Kidney (tissue), 14 donors: Measurements from ENCODE around the gene SPATA2L. TPM values are rescaled to one million over a fixed set of nuclear protein-coding genes. Genes with fewer than 3 reads are reported as not detected.
"Not testable (repeated sequence)": the region's sequence is repeated elsewhere in the genome, so short reads cannot be mapped to it uniquely, and the experiment has no call there.

Experiments used
- DNase-seq, 5 donors: peaks; one replicate each; pipeline ENCODE4 v3.0.0-alpha.2; 2013 to 2020
- FAIRE-seq: peaks from 2 replicates; lab custom pipeline; 2012; peaks lifted over from hg19 to GRCh38; lab: Jason Lieb, UNC
- H3K27ac ChIP-seq, 2 donors: one replicate each; pipeline ENCODE4 v1.7.0; 2013; ENCODE audit warnings: low read depth in 2 of 2, low read length in 2 of 2, inconsistent platforms in 1 of 2
- H3K27me3 ChIP-seq: one replicate; pipeline ENCODE4 v1.7.1; 2013; ENCODE audit warnings: low read length, inconsistent platforms; ENCODE audit not compliant: control insufficient read depth, insufficient read depth
- H3K36me3 ChIP-seq, 3 donors: one replicate each; pipeline versions ENCODE4 v1.7.0 to v1.7.1; 2013; ENCODE audit warnings: low read length in 3 of 3, control low read depth in 1 of 3, inconsistent platforms in 1 of 3; ENCODE audit not compliant: insufficient read depth in 3 of 3, control insufficient read depth in 2 of 3
- H3K4me1 ChIP-seq, 3 donors: one replicate each; pipeline versions ENCODE4 v1.7.0 to v1.7.1; 2013; ENCODE audit warnings: low read length in 3 of 3, inconsistent platforms in 1 of 3, low read depth in 1 of 3; ENCODE audit not compliant: control insufficient read depth in 2 of 3, insufficient read depth in 2 of 3
- H3K4me3 ChIP-seq, 3 donors: one replicate each; pipeline versions ENCODE4 v1.7.0 to v1.8.1; 2013; ENCODE audit warnings: low read length in 3 of 3, control low read depth in 1 of 3, inconsistent platforms in 1 of 3
- H3K9ac ChIP-seq, 3 donors: one replicate each; pipeline versions ENCODE4 v1.7.0 to v1.7.1; 2013; ENCODE audit warnings: low read length in 3 of 3, control low read depth in 1 of 3, inconsistent platforms in 1 of 3
- H3K9me3 ChIP-seq, 3 donors: one replicate each; pipeline versions ENCODE4 v1.7.0 to v1.7.1; 2013; ENCODE audit warnings: low read length in 3 of 3, control low read depth in 1 of 3, inconsistent platforms in 1 of 3; ENCODE audit not compliant: control insufficient read depth in 2 of 3, insufficient read depth in 1 of 3
- CTCF ChIP-seq: IDR thresholded peaks from 3 replicates; pipeline ENCODE4 v1.5.1; 2012; ENCODE audit warnings: mild to moderate bottlenecking, moderate library complexity, borderline replicate concordance; ENCODE audit not compliant: insufficient read depth; ENCODE audit errors: extremely low read depth
- intact Hi-C: fragments of 100-400 bp; cut with DNase I; formaldehyde crosslinking; loops from one replicate; pipeline ENCODE4 v1.11.1; 2022
- polyA plus RNA-seq: library from polyadenylated mRNA; stranded (reverse); fragments of 350-450 nt; fragmentation: Illumina TruSeq; extraction: RNeasy Lipid Tissue Mini Kit (QIAGEN cat#74804); gene quantifications from one replicate; pipeline ENCODE4 v1.2.3, GENCODE V29; 2014; ENCODE audit warnings: low read depth, low replicate concordance; ENCODE audit not compliant: insufficient read depth
- total RNA-seq: library from RNA; stranded (reverse); fragmentation: NEBNext Ultra II Directional; extraction: Animal tissue kit (Norgen Biotek cat#: 25700); gene quantifications from one replicate; pipeline ENCODE4 v1.2.1, GENCODE V29; 2021
- donor health status: control.
- donor health status: control.
- donor health status: control.
- donor health status: control.
- donor health status: control.
- donor health status: DM: yes; HTN: yes; CAD: no.
- donor health status: Normal renal cell carcinoma (clear cell type).

Gene SPATA2L
- total and polyA plus RNA-seq, 2 donors from 2014 or later: 12.6 to 15.1 TPM

- FAIRE-seq (no peak), DNase-seq (no peak)
- intact Hi-C loops: no loop called here
- Histone ChIP-seq H3K27me3 (no peaks in the 10 kb centered on the region), H3K9ac (no peak overlapping the region), H3K36me3 (no peaks in the 10 kb centered on the region), H3K4me3 (no peak overlapping the region), H3K4me1 (peaks cover 0 to 3% (median 0%) of the 10 kb centered on the region in 3 donors), H3K9me3 (no peaks in the 10 kb centered on the region), H3K27ac (no peak overlapping the region)
- TF ChIP-seq CTCF: no peak
Measured at GRCh38 chr16:89672177-89672941, 29.1 kb downstream of the SPATA2L start.

DNA sequence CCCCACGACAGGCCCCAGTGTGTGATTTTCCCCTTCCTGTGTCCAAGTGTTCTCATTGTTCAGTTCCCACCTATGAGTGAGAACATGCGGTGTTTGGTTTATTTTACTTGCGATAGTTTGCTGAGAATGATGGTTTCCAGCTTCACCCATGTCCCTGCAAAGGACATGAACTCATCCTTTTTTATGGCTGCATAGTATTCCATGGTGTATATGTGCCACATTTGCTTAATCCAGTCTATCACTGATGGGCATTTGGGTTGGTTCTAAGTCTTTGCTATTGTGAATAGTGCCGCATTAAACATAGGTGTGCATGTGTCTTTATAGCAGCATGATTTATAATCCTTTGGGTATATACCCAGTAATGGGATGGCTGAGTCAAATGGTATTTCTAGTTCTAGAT lies 29.9 kb downstream of the SPATA2L start:
- H3K4me3 ChIP-seq, intact Hi-C loops, H3K27me3 ChIP-seq, H3K27ac ChIP-seq, DNase-seq, FAIRE-seq, H3K9me3 ChIP-seq, H3K4me1 ChIP-seq, H3K36me3 ChIP-seq, H3K9ac ChIP-seq: not testable (repeated sequence)

- Histone ChIP-seq H3K9me3 (no peaks in the 10 kb centered on the region), H3K4me1 (peaks cover 0 to 3% (median 0%) of the 10 kb centered on the region in 3 donors), H3K9ac (no peak overlapping the region), H3K4me3 (no peak overlapping the region), H3K27me3 (no peaks in the 10 kb centered on the region), H3K36me3 (no peaks in the 10 kb centered on the region), H3K27ac (no peak overlapping the region)
- DNase-seq (peak in 1 of 5 donors; percentile 4), FAIRE-seq (no peak)
- intact Hi-C loops: no loop called here
- no peak for TF ChIP-seq CTCF
Measured at GRCh38 chr16:89670496-89671431, 30.7 kb downstream of the SPATA2L start.

GRCh38 chr16:89669755-89670154 lies 31.8 kb downstream of the SPATA2L start:
- intact Hi-C loops: no loop called here
- no peaks in the 10 kb centered on the region for H3K36me3 ChIP-seq
- no peaks in the 10 kb centered on the region for H3K9me3 ChIP-seq
- no peak for TF ChIP-seq CTCF
- FAIRE-seq (no peak), DNase-seq (no peak)
- no peaks in the 10 kb centered on the region for H3K27me3 ChIP-seq
- H3K4me3 ChIP-seq: no peak overlapping the region
- peaks cover 0 to 3% (median 0%) of the 10 kb centered on the region in 3 donors for H3K4me1 ChIP-seq
- H3K27ac ChIP-seq: no peak overlapping the region
- H3K9ac ChIP-seq: no peak overlapping the region
